Measurements from ENCODE around the gene FGF19.

- TF ChIP-seq CTCF (conservative IDR thresholded peaks at IDR 0.05; ENCODE audit: low read length): 0 out of 2 replicates have a peak, but pooled peaks have one; percentile 22
- TF ChIP-seq EZH2phosphoT487 (IDR thresholded peaks at IDR 0.05; ENCODE audit: borderline replicate concordance, low read depth, low read length): no peak
These were observed 41.7 kb downstream of the FGF19 start for GRCh38 chr11:69662021-69662698.

All from OCI-LY7 (cell line).